ENCODE measurements around the gene ZNF93. TPM values are rescaled to one million over a fixed set of nuclear protein-coding genes. Genes with fewer than 3 reads are reported as not detected.

Gene ZNF93
- total RNA-seq, 1 donor from 2014 or later: 6.1 TPM

- no peak overlapping the region for H3K27ac Mint-ChIP-seq (ENCODE audit: unreplicated experiment)
- H3K27me3 Mint-ChIP-seq (ENCODE audit: low read depth): no peaks in the 10 kb centered on the region
- TF ChIP-seq CTCF (IDR thresholded peaks at IDR 0.05): no peak
- no peaks in the 10 kb centered on the region for H3K4me1 Mint-ChIP-seq (ENCODE audit: low read depth)
- H3K9me3 Mint-ChIP-seq (ENCODE audit: low read depth): peaks cover 68% of the 10 kb centered on the region
- no peak overlapping the region for H3K4me3 Mint-ChIP-seq (ENCODE audit: unreplicated experiment)
- H3K36me3 Mint-ChIP-seq (ENCODE audit: low read depth): no peaks in the 10 kb centered on the region
- DNase-seq (ENCODE audit: low spot score): no peak
These were observed 66.1 kb downstream of the ZNF93 start for GRCh38 chr19:19966862-19967261.

Other genes with a start within 250 kb of the ZNF93 start
- gene ATP13A1, start 237.3 kb upstream of the ZNF93 start, total RNA-seq: 48.1 to 68.3 TPM (median 48.8 TPM) in 3 replicates
- 5.4 to 9.8 TPM (median 6.2 TPM) in 3 replicates for gene ZNF101, start 232.1 kb upstream of the ZNF93 start, total RNA-seq
- 3.3 to 5.0 TPM (median 3.4 TPM) in 3 replicates for gene ZNF14, start 167.8 kb upstream of the ZNF93 start, total RNA-seq
- gene ZNF506, start 79.2 kb upstream of the ZNF93 start, total RNA-seq: 6.8 to 10.8 TPM (median 8.1 TPM) in 3 replicates
- 6.1 to 9.3 TPM (median 7.6 TPM) in 3 replicates for gene ZNF253, start 35.1 kb upstream of the ZNF93 start, total RNA-seq
- gene ZNF682, start 138.6 kb downstream of the ZNF93 start, total RNA-seq: 4.5 to 5.4 TPM (median 4.9 TPM) in 3 replicates
- 2.3 to 5.1 TPM (median 2.4 TPM) in 3 replicates for gene ZNF90, start 177.1 kb downstream of the ZNF93 start, total RNA-seq